Fibroblast of the aortic adventitia (primary cell): Measurements from ENCODE around the gene VCL. TPM values are rescaled to one million over a fixed set of nuclear protein-coding genes. Genes with fewer than 3 reads are reported as not detected.

ENCODE experiments used
- DNase-seq: peaks from one replicate; pipeline ENCODE4 v3.0.0-alpha.2; 2010; ENCODE audit warnings: low read depth
- H3K4me3 ChIP-seq: 2 replicates; pipeline ENCODE4 v1.5.1; 2011; ENCODE audit warnings: low read depth, mild to moderate bottlenecking, control low read depth, low read length, moderate library complexity
- total RNA-seq: library from RNA; depleted of rRNA; stranded (reverse); fragments of >200 nt; gene quantifications from 2 replicates; pipeline ENCODE4 v1.2.3, GENCODE V29; 2012; ENCODE audit warnings: low replicate concordance
- TF ChIP-seq, protein P1 (sequence below): IDR thresholded peaks from 2 replicates; pipeline ENCODE4 v1.5.1; 2011; ENCODE audit warnings: mild to moderate bottlenecking, low read length, control low read depth, inconsistent platforms; ENCODE audit not compliant: insufficient read depth

The VCL gene
- total RNA-seq, 1 donor: 176 TPM

DNA sequence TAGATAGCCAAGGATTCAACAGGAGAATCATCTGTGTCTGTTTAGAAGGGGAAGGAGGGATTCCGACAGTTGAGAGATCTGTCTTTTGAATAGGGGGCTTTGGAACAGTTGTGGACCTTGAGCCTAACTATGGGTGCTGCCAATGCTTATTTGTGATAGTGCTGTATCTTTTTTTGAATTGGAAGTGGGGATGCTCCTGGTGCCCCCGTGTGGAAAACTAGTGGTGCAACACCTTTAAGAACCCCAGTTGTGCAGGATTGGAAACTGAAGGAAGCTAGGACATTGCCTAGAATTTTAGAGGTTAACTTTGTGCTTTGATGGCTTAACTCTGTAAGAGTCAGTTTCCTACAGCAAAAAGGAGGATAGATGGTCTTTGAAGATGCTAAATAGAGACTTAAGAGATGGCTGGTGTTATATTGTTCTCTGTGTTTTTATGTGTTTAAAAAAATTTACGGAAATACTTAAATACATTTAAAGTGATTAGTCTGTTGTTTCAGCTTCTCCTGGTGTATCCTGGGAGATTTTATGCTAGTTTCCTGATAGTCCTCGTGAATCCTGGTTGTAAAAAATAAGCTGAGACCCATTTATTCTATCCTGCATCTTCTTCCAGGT lies 83.4 kb downstream of the VCL start:
- DNase-seq: peak; percentile 77
- H3K4me3 ChIP-seq: no peak overlapping the region
- TF ChIP-seq, protein P1, sequence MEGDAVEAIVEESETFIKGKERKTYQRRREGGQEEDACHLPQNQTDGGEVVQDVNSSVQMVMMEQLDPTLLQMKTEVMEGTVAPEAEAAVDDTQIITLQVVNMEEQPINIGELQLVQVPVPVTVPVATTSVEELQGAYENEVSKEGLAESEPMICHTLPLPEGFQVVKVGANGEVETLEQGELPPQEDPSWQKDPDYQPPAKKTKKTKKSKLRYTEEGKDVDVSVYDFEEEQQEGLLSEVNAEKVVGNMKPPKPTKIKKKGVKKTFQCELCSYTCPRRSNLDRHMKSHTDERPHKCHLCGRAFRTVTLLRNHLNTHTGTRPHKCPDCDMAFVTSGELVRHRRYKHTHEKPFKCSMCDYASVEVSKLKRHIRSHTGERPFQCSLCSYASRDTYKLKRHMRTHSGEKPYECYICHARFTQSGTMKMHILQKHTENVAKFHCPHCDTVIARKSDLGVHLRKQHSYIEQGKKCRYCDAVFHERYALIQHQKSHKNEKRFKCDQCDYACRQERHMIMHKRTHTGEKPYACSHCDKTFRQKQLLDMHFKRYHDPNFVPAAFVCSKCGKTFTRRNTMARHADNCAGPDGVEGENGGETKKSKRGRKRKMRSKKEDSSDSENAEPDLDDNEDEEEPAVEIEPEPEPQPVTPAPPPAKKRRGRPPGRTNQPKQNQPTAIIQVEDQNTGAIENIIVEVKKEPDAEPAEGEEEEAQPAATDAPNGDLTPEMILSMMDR: peak; percentile 84

DNA sequence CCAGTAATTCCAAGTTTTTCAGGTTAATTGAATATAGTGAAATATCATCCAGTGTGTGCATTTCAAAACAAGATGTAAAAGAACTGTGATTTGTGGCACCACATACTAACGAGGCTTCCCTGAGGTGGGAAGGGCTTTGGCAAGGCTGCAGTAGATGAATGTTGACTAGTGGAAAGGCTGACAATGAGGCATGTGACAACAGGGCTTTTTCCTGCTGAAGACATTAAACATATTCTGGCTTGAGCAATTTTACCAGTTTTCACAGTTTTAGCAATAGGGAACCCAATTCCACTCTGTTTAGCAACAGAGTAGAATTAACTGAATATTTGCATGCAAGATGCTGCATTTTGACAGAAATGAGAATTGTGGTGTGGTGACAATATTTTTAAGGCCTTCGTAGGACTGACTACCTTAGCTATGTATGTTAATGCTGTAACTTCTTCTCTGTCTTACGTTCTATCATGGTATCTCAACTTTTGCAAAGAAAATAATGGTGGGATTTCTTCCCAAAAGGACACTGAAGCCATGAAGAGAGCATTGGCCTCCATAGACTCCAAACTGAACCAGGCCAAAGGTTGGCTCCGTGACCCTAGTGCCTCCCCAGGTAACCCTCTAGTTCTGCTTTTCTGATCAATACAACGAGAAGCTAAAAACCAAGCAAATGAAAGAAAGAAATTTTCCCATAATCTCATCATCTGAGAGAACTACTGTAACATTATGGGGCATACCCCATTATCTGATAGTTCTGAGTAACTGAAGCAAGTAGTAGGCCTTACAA lies 84.2 kb downstream of the VCL start:
- TF ChIP-seq, protein P1: no peak
- DNase-seq: no peak
- H3K4me3 ChIP-seq: no peak overlapping the region

DNA sequence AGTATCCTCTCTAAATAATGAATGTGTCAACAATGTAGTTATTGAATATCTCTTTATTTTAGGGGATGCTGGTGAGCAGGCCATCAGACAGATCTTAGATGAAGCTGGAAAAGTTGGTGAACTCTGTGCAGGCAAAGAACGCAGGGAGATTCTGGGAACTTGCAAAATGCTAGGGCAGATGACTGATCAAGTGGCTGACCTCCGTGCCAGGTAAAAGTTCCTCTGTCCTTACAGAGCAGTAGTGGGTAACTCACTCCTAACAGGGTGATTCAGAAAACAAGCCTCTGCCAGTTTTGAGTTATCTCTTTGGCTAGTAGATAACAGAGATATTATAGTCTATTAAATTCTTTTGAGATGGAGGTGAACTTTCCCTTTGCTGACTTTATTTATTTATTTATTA lies 85.4 kb downstream of the VCL start:
- DNase-seq: no peak
- H3K4me3 ChIP-seq: no peak overlapping the region
- TF ChIP-seq, protein P1: no peak

DNA sequence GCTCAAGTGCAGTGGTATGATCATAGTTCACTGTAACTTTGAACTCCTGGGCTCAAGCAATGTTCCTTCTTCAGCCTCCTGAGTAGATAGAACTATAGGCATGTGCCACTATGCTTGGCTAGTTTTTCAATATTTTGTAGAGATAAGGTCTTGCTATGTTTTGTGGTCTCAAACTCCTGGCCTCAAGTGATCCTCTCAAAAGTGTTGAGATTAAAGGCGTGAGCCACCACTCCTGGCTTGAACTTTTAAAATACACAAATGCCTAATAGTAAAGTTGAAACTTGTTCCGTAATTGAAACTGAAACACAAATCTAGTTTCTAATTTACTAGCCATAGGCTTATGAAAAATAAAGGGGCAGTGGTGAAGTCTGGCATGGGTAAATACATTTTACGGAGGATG lies 87.0 kb downstream of the VCL start:
- no peak for DNase-seq
- H3K4me3 ChIP-seq: no peak overlapping the region
- TF ChIP-seq, protein P1: no peak

DNA sequence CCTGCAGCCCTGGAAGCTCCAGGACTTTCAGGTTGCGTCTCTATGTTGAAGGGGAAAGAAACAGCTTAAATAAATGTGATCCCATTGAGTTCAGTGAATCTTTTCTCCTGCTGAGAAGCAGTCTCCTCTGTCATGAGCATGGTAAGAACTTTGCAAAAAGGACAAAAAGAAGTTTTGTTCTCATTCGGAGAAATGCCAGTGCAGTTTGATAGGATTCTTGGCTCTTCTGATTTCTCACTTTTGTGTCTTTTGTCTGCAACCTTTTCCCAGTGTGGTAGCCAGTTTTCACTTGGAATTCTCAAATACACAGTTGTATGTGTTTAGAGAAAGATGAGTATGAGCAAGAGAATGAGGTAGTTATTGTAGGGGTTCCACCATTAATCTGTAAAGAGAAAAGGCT lies 88.4 kb downstream of the VCL start:
- TF ChIP-seq, protein P1: no peak

DNA sequence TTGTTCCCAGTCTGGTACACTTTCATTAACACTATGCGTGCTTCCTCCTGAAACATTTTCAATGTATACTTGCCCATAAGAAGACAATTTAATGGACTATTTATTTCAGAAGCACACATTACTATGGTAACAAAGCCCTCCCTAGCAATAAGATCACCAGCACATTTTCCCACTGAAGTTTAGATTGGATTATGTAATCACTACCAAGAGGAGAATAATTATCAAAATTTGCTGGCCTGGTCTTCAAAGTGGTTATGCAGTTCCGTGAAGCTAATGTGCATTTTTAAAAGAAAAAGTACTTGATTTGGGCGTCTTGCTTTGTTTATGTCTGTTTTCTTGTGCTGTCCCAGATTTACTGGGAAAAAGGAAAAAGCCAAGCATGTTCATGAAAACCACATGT lies 90.8 kb downstream of the VCL start:
- TF ChIP-seq, protein P1: no peak
- no peak for DNase-seq

More for the DNA sequence above, 88.4 kb downstream of the VCL start:
- no peak overlapping the region for H3K4me3 ChIP-seq
- no peak for DNase-seq

DNA sequence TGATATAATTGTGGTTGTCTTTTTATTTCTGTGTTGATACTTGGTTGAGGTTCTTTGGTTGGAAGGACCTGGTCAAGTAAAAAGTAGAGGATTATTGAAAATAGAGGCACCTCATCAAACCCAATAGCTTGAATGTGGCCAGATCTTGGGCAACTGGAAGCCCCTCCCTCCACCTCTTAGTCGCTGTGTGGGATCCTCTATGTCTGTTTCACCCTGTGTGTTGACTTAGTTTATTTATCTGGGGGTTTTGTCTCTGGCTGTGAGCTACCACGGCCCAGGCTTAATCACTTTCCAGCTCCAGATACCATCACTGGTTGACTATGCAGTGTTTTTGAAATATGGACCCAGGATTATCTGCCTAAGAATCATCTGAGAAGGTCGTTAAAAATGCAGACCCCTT lies 94.5 kb downstream of the VCL start:
- no peak overlapping the region for H3K4me3 ChIP-seq
- TF ChIP-seq, protein P1: no peak
- DNase-seq: no peak

More for the DNA sequence above, 90.8 kb downstream of the VCL start:
- no peak overlapping the region for H3K4me3 ChIP-seq
